C4-2B (cell line): ENCODE measurements around the gene SLC22A1.
A peak's percentile ranks its signal among the peaks of the same experiment; 100 is the strongest.

Experiments used
- CTCF ChIP-seq: fragments of 450-650 bp; conservative IDR thresholded peaks from 2 replicates; pipeline ENCODE4 v1.5.1; 2017; ENCODE audit warnings: mild to moderate bottlenecking
- ZFX ChIP-seq: fragments of 450-650 bp; IDR thresholded peaks from 2 replicates; pipeline ENCODE4 v1.6.1; 2017

GRCh38 chr6:160088069-160088783 is 33.4 kb upstream of the SLC22A1 start:
- TF ChIP-seq CTCF, result peak; percentile 76
- no peak for TF ChIP-seq ZFX
